ENCODE measurements around the gene HIVEP3.

Gene HIVEP3

DNA sequence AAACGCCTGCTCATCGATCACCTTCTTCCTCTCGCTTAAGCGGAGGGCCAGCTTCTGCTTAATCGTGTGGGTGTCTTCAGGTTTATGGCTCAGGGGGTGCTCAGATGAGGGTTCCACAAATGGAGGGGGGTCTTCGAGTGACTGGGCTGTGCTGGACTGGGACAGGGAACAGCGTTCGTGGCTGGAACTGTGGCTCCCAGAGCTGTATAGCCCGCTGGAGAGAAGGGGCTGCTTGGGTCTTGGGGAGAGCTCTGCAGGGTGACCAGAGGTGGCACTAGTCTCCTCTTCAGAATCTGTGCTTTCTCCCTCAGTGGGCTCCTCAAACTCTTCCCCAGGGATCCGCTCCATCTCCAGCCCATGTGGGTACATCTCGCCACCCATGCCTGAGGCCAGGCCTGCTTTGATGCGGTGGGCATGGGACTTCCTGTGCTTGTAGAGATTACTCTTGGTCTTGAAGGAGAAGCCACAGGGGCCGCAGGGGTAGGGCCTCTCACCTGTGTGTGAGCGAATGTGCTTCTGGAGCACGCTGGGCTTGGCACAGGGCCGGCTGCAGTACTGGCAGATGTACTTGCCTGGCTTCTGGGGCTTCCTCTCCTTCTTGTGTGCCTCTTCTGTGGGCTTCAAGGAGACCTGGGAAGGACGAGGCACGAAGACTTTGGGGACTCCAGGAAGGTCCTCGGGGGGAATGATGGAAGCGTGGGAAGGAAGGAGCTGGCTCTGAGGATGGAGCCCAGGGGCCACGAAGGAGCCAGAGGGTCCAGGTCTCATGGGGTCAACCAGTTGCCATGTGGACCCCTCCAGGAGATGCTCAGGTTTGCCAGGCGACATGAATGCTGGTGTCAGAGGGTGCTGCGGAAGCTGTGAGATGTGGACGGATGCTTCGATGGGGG, 334.8 kb downstream of the HIVEP3 start:
- H3K4me1 ChIP-seq (ENCODE audit: control insufficient read depth, insufficient read depth, low read length), result no peaks in the 10 kb centered on the region
- no peak overlapping the region for H3K9ac ChIP-seq (ENCODE audit: low read length)
- no peaks in the 10 kb centered on the region for H3K36me3 ChIP-seq (ENCODE audit: control insufficient read depth, insufficient read depth, low read length)
- H3K27me3 ChIP-seq (ENCODE audit: control insufficient read depth, insufficient read depth, low read length), result no peaks in the 10 kb centered on the region
- H3K9me3 ChIP-seq (ENCODE audit: control insufficient read depth, low read length), result no peaks in the 10 kb centered on the region
- H3K4me3 ChIP-seq (ENCODE audit: low read length), result no peak overlapping the region

DNA sequence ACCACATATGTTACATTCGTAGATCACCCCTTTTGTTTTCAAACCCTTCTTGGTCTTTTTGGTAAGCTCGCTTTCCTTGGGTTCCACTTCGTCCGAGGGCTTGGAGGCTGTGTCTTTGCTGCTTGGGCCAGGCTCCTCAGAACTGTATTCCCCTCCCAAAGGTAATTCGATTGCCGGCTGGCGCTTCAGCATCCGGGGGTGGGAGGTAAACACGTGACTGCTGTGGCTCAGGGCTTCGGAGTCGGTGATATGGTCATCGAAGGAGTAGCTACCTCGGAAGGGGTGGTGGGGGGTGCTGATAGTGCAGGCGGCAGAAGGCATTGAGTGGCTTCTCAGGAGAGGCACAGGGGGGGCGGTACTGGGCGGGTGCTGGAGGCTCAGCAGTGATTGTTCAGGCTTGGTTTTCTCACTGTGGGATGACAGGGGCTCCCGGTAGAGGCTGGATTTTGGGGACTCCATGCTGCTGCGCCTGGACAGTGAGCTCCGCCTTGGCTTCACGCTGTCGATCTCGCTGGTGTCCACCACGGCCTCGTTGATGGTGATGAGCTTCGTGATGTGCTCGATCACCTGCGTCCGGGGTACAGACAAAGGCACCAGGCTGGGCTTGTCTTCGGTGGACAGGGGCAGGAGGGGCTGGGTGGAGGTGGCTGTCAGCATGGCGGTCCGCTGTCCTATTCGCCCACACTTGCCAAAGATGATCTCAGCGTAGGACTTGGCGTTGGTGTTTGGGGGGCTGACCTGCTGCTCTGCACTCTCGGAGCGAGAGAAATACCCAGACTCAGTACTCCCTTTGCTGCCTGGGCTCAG, 335.7 kb downstream of the HIVEP3 start:
- no peak overlapping the region for H3K9ac ChIP-seq (ENCODE audit: low read length)
- no peaks in the 10 kb centered on the region for H3K36me3 ChIP-seq (ENCODE audit: control insufficient read depth, insufficient read depth, low read length)
- H3K9me3 ChIP-seq (ENCODE audit: control insufficient read depth, low read length), result no peaks in the 10 kb centered on the region
- no peaks in the 10 kb centered on the region for H3K27me3 ChIP-seq (ENCODE audit: control insufficient read depth, insufficient read depth, low read length)
- H3K4me1 ChIP-seq (ENCODE audit: control insufficient read depth, insufficient read depth, low read length), result no peaks in the 10 kb centered on the region
- H3K4me3 ChIP-seq (ENCODE audit: low read length), result no peak overlapping the region

GRCh38 chr1:41582351-41582750, 336.4 kb downstream of the HIVEP3 start:
- H3K4me3 ChIP-seq (ENCODE audit: low read length), result no peak overlapping the region
- H3K27me3 ChIP-seq (ENCODE audit: control insufficient read depth, insufficient read depth, low read length), result no peaks in the 10 kb centered on the region
- no peaks in the 10 kb centered on the region for H3K36me3 ChIP-seq (ENCODE audit: control insufficient read depth, insufficient read depth, low read length)
- H3K9me3 ChIP-seq (ENCODE audit: control insufficient read depth, low read length), result no peaks in the 10 kb centered on the region
- no peaks in the 10 kb centered on the region for H3K4me1 ChIP-seq (ENCODE audit: control insufficient read depth, insufficient read depth, low read length)
- no peak overlapping the region for H3K9ac ChIP-seq (ENCODE audit: low read length)

GRCh38 chr1:41582004-41582325, 336.8 kb downstream of the HIVEP3 start:
- H3K9me3 ChIP-seq (ENCODE audit: control insufficient read depth, low read length), result no peaks in the 10 kb centered on the region
- H3K9ac ChIP-seq (ENCODE audit: low read length), result no peak overlapping the region
- no peaks in the 10 kb centered on the region for H3K4me1 ChIP-seq (ENCODE audit: control insufficient read depth, insufficient read depth, low read length)
- no peaks in the 10 kb centered on the region for H3K27me3 ChIP-seq (ENCODE audit: control insufficient read depth, insufficient read depth, low read length)
- no peaks in the 10 kb centered on the region for H3K36me3 ChIP-seq (ENCODE audit: control insufficient read depth, insufficient read depth, low read length)
- H3K4me3 ChIP-seq (ENCODE audit: low read length), result no peak overlapping the region

DNA sequence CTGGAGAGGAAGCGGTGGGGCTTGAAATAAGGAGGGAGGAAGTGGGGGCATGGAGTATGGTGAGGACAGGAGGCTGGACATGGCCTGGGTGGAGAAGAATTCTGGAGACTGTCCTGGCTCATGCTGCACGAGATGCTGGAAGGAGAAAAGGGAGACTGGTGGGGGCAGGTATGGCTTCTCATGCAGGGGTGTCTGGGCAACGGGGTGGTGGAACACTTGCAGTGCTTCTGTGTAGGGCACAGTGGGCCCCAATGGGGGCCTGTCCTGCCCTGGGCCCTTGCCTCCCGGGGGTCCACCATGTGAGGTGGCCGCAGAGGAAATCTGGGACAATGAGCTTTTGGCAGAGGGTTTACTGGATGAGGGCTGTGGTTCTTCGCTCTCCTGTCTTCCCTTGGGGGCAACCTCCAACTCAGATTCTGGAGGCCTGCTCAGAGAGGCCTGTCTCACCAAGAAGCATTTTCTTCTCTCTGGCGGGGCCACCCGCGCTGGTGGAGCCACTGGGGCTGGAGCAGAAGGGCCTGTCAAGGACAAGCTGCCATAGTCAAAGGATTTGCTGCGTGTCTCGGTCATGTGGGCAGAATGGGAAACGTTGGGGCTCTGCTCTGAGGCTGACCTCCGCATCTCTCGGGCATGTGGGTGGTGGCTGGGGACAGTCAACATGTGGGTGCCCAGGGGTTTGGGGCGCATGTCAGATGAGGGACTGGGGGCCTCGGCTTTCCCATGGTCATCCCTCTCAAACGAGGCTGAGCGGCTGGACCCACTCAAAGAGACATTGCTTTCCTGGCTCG, 337.3 kb downstream of the HIVEP3 start:
- Histone ChIP-seq H3K9me3 (ENCODE audit: control insufficient read depth, low read length) (no peaks in the 10 kb centered on the region), H3K9ac (ENCODE audit: low read length) (no peak overlapping the region), H3K36me3 (ENCODE audit: control insufficient read depth, insufficient read depth, low read length) (no peaks in the 10 kb centered on the region), H3K4me1 (ENCODE audit: control insufficient read depth, insufficient read depth, low read length) (no peaks in the 10 kb centered on the region), H3K27me3 (ENCODE audit: control insufficient read depth, insufficient read depth, low read length) (no peaks in the 10 kb centered on the region), H3K4me3 (ENCODE audit: low read length) (no peak overlapping the region)

- Histone ChIP-seq H3K9me3 (ENCODE audit: control insufficient read depth, low read length) (no peaks in the 10 kb centered on the region), H3K9ac (ENCODE audit: low read length) (no peak overlapping the region), H3K36me3 (ENCODE audit: control insufficient read depth, insufficient read depth, low read length) (no peaks in the 10 kb centered on the region), H3K27me3 (ENCODE audit: control insufficient read depth, insufficient read depth, low read length) (no peaks in the 10 kb centered on the region), H3K4me1 (ENCODE audit: control insufficient read depth, insufficient read depth, low read length) (no peaks in the 10 kb centered on the region), H3K4me3 (ENCODE audit: low read length) (no peak overlapping the region)
Measured at GRCh38 chr1:41580520-41581172, 338.1 kb downstream of the HIVEP3 start.

- no peaks in the 10 kb centered on the region for H3K9me3 ChIP-seq (ENCODE audit: control insufficient read depth, low read length)
- no peaks in the 10 kb centered on the region for H3K36me3 ChIP-seq (ENCODE audit: control insufficient read depth, insufficient read depth, low read length)
- H3K9ac ChIP-seq (ENCODE audit: low read length), result no peak overlapping the region
- H3K27me3 ChIP-seq (ENCODE audit: control insufficient read depth, insufficient read depth, low read length), result no peaks in the 10 kb centered on the region
- no peaks in the 10 kb centered on the region for H3K4me1 ChIP-seq (ENCODE audit: control insufficient read depth, insufficient read depth, low read length)
- no peak overlapping the region for H3K4me3 ChIP-seq (ENCODE audit: low read length)
Measured at GRCh38 chr1:41580021-41580420, 338.7 kb downstream of the HIVEP3 start.

DNA sequence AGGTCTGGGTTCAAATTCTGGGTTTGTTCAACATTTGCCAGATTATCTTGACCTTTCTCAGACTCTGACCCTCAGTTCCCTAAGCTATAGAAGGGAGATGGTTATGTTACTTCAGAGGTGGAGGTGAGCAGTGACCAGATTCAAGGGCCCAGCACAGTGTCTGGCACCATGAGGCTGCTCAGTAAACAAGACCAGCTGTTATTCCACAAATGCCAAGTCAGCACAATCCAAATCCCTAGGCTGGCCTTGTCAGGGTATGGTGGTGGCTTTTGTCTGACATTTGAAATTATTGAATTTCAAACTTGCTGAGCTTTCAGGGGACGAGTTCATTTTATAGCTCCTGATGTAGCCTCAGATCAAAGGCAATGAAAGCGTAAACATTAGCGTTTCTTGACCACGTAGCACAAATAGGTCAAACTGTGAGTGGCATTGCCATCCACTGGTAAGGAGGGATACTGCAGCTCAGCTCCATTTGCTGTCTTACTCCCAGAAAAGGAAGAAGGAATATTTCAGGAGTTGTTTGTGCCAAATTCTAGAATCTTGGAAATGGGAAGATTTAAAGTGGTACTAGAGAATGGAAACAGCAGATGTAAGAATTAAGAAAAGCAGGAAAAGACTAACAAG, 339.9 kb downstream of the HIVEP3 start:
- no peaks in the 10 kb centered on the region for H3K36me3 ChIP-seq (ENCODE audit: control insufficient read depth, insufficient read depth, low read length)
- no peaks in the 10 kb centered on the region for H3K27me3 ChIP-seq (ENCODE audit: control insufficient read depth, insufficient read depth, low read length)
- no peak overlapping the region for H3K9ac ChIP-seq (ENCODE audit: low read length)
- no peak overlapping the region for H3K4me3 ChIP-seq (ENCODE audit: low read length)
- no peaks in the 10 kb centered on the region for H3K4me1 ChIP-seq (ENCODE audit: control insufficient read depth, insufficient read depth, low read length)
- H3K9me3 ChIP-seq (ENCODE audit: control insufficient read depth, low read length), result no peaks in the 10 kb centered on the region

DNA sequence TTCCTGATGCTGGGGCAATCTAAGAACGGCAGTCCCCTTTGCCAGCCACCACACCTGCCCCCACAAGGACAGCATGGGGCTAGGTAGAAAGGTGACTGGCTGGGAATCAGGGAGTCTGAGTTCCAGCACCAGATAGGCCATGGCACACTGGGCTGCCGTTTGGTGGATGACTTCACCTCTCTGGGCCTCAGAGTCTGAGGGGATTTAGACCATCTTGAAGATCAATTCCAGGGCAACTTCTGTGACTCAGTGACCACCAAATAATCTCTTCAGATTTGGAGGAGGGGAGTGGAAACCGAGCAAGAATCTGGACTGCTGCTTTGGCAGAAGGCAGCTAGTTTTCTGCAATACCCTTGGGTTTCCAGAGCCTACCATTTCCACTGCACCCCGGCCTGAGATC, 342.1 kb downstream of the HIVEP3 start:
- Histone ChIP-seq H3K9ac (ENCODE audit: low read length) (no peak overlapping the region), H3K27me3 (ENCODE audit: control insufficient read depth, insufficient read depth, low read length) (no peaks in the 10 kb centered on the region), H3K4me3 (ENCODE audit: low read length) (no peak overlapping the region), H3K36me3 (ENCODE audit: control insufficient read depth, insufficient read depth, low read length) (no peaks in the 10 kb centered on the region), H3K9me3 (ENCODE audit: control insufficient read depth, low read length) (no peaks in the 10 kb centered on the region), H3K4me1 (ENCODE audit: control insufficient read depth, insufficient read depth, low read length) (no peaks in the 10 kb centered on the region)

GRCh38 chr1:41576206-41576605, 342.5 kb downstream of the HIVEP3 start:
- Histone ChIP-seq H3K4me3 (ENCODE audit: low read length) (no peak overlapping the region), H3K36me3 (ENCODE audit: control insufficient read depth, insufficient read depth, low read length) (no peaks in the 10 kb centered on the region), H3K4me1 (ENCODE audit: control insufficient read depth, insufficient read depth, low read length) (no peaks in the 10 kb centered on the region), H3K9me3 (ENCODE audit: control insufficient read depth, low read length) (no peaks in the 10 kb centered on the region), H3K27me3 (ENCODE audit: control insufficient read depth, insufficient read depth, low read length) (no peaks in the 10 kb centered on the region), H3K9ac (ENCODE audit: low read length) (no peak overlapping the region)

DNA sequence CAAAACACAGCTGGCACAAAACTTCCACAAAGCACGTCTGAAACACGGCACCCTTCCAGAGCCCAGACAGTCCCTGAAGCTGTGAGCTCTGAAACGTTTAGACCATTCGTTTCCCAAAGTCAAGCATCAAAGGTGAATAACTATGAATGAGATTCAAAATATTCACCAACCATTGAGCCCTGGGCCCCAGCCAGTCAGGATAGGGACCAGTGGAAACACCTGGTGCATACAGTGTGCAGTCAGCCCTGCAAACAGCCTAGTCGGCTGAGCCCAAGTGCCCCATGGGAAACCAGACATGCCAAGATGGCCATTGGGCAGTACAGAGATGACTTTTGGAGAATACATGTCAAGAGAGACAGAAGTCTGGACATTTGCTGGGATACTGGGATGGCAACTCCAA, 343.9 kb downstream of the HIVEP3 start:
- H3K9ac ChIP-seq (ENCODE audit: low read length), result no peak overlapping the region
- H3K27me3 ChIP-seq (ENCODE audit: control insufficient read depth, insufficient read depth, low read length), result no peaks in the 10 kb centered on the region
- no peak overlapping the region for H3K4me3 ChIP-seq (ENCODE audit: low read length)
- H3K36me3 ChIP-seq (ENCODE audit: control insufficient read depth, insufficient read depth, low read length), result no peaks in the 10 kb centered on the region
- H3K4me1 ChIP-seq (ENCODE audit: control insufficient read depth, insufficient read depth, low read length), result no peaks in the 10 kb centered on the region
- no peaks in the 10 kb centered on the region for H3K9me3 ChIP-seq (ENCODE audit: control insufficient read depth, low read length)

All from mucosa of stomach (tissue), 1 donor.